HL-60 (cell line): ENCODE results near the gene PEX1.

ENCODE experiments used
- POLR2AphosphoS5 ChIP-seq: IDR thresholded peaks from 2 replicates; pipeline ENCODE4 v1.6.1; 2012; ENCODE audit warnings: low read depth
- SPI1 ChIP-seq: IDR thresholded peaks from 2 replicates; pipeline ENCODE4 v1.6.1; 2012; ENCODE audit warnings: low read depth, mild to moderate bottlenecking, borderline replicate concordance
- TF ChIP-seq, protein P1 (sequence below): IDR thresholded peaks from one replicate; pipeline ENCODE4 v1.5.1; 2011; ENCODE audit warnings: low read length, control low read depth, inconsistent platforms; ENCODE audit not compliant: insufficient read depth

DNA sequence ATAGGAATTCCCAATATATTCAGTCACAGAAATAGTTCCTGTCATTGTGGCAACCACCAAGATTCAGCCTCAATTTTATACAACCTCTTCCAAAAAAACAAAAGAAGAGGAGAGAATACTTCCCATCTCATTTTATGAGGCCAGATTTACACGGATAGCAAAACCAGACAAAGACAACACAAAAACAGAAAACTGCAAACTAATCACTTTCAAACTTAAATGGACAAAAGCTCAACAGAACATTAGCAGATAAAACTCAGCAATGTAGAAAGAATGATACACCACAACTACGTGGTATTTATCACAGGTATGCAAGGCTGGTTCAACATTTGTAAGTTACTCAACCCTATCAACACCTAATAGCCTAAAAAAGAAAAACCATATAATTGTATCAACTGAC lies 22.0 kb downstream of the PEX1 start:
- TF ChIP-seq, protein P1, sequence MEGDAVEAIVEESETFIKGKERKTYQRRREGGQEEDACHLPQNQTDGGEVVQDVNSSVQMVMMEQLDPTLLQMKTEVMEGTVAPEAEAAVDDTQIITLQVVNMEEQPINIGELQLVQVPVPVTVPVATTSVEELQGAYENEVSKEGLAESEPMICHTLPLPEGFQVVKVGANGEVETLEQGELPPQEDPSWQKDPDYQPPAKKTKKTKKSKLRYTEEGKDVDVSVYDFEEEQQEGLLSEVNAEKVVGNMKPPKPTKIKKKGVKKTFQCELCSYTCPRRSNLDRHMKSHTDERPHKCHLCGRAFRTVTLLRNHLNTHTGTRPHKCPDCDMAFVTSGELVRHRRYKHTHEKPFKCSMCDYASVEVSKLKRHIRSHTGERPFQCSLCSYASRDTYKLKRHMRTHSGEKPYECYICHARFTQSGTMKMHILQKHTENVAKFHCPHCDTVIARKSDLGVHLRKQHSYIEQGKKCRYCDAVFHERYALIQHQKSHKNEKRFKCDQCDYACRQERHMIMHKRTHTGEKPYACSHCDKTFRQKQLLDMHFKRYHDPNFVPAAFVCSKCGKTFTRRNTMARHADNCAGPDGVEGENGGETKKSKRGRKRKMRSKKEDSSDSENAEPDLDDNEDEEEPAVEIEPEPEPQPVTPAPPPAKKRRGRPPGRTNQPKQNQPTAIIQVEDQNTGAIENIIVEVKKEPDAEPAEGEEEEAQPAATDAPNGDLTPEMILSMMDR, result no peak
- TF ChIP-seq SPI1 (no peak), POLR2AphosphoS5 (no peak)
